ENCODE data around the gene PALD1.

Gene PALD1

GRCh38 chr10:70575874-70576802 is 97.6 kb downstream of the PALD1 start:
- Histone ChIP-seq H4K91ac (ENCODE audit: low read depth, low read length) (no peak overlapping the region), H3K27me3 (ENCODE audit: insufficient read depth, low read length) (no peaks in the 10 kb centered on the region), H2BK5ac (ENCODE audit: low read depth, low read length, poor library complexity) (no peak overlapping the region), H3K18ac (ENCODE audit: low read length) (no peak overlapping the region), H3K4me1 (ENCODE audit: control insufficient read depth in 1 of 2, insufficient read depth in 2 of 2, low read length in 2 of 2) (no peaks in the 10 kb centered on the region), H3K79me1 (ENCODE audit: low read length) (no peaks in the 10 kb centered on the region), H3K36me3 (ENCODE audit: control insufficient read depth in 1 of 2, insufficient read depth in 2 of 2, low read length in 2 of 2) (no peaks in the 10 kb centered on the region), H4K8ac (ENCODE audit: low read depth, low read length) (no peak overlapping the region), H2BK12ac (ENCODE audit: low read length) (no peak overlapping the region), H3K79me2 (ENCODE audit: control insufficient read depth, insufficient read depth, low read length, poor library complexity) (no peaks in the 10 kb centered on the region), H2BK120ac (ENCODE audit: insufficient read depth, low read length, poor library complexity) (no peak overlapping the region), H3K9ac (ENCODE audit: low read length) (no peak overlapping the region), H2AK5ac (ENCODE audit: low read length) (no peak overlapping the region), H3K27ac (ENCODE audit: low read depth, low read length) (no peak overlapping the region), H4K12ac (ENCODE audit: low read depth, low read length) (no peak overlapping the region), H3K14ac (ENCODE audit: low read length) (no peak overlapping the region), H3K4me2 (ENCODE audit: low read length) (no peak overlapping the region), H3K23ac (ENCODE audit: low read length) (no peak overlapping the region), H2AFZ (ENCODE audit: insufficient read depth, low read length, poor library complexity) (no peak overlapping the region), H3K4me3 (ENCODE audit: low read depth, low read length) (no peak overlapping the region), H3K4ac (ENCODE audit: low read depth, low read length) (no peak overlapping the region), H3K9me3 (ENCODE audit: insufficient read depth, low read depth, low read length) (peaks cover 1% of the 10 kb centered on the region)
- WGBS (ENCODE audit: extremely low coverage, insufficient coverage, insufficient read length), result no CpG with 5 or more reads among the region's 12 CpGs
- peak in 1 of 2 donors; percentile 18 for DNase-seq

- H2BK5ac ChIP-seq (ENCODE audit: low read depth, low read length, poor library complexity), result no peak overlapping the region
- H2BK12ac ChIP-seq (ENCODE audit: low read length), result no peak overlapping the region
- H3K14ac ChIP-seq (ENCODE audit: low read length), result no peak overlapping the region
- WGBS (ENCODE audit: extremely low coverage, insufficient coverage, insufficient read length), result no CpG with 5 or more reads among the region's 2 CpGs
- H2AK5ac ChIP-seq (ENCODE audit: low read length), result no peak overlapping the region
- H3K4ac ChIP-seq (ENCODE audit: low read depth, low read length), result no peak overlapping the region
- no peak overlapping the region for H2BK120ac ChIP-seq (ENCODE audit: insufficient read depth, low read length, poor library complexity)
- H2AFZ ChIP-seq (ENCODE audit: insufficient read depth, low read length, poor library complexity), result no peak overlapping the region
- H3K4me2 ChIP-seq (ENCODE audit: low read length), result no peak overlapping the region
- no peak overlapping the region for H4K12ac ChIP-seq (ENCODE audit: low read depth, low read length)
- no peaks in the 10 kb centered on the region for H3K36me3 ChIP-seq (ENCODE audit: control insufficient read depth in 1 of 2, insufficient read depth in 2 of 2, low read length in 2 of 2)
- H3K27me3 ChIP-seq (ENCODE audit: insufficient read depth, low read length), result no peaks in the 10 kb centered on the region
- H3K9me3 ChIP-seq (ENCODE audit: insufficient read depth, low read depth, low read length), result peaks cover 1% of the 10 kb centered on the region
- no peak overlapping the region for H3K27ac ChIP-seq (ENCODE audit: low read depth, low read length)
- DNase-seq, result no peak
- no peaks in the 10 kb centered on the region for H3K79me1 ChIP-seq (ENCODE audit: low read length)
- no peak overlapping the region for H4K8ac ChIP-seq (ENCODE audit: low read depth, low read length)
- no peaks in the 10 kb centered on the region for H3K4me1 ChIP-seq (ENCODE audit: control insufficient read depth in 1 of 2, insufficient read depth in 2 of 2, low read length in 2 of 2)
- H3K18ac ChIP-seq (ENCODE audit: low read length), result no peak overlapping the region
- no peak overlapping the region for H3K9ac ChIP-seq (ENCODE audit: low read length)
- H3K79me2 ChIP-seq (ENCODE audit: control insufficient read depth, insufficient read depth, low read length, poor library complexity), result no peaks in the 10 kb centered on the region
- H3K4me3 ChIP-seq (ENCODE audit: low read depth, low read length), result no peak overlapping the region
- no peak overlapping the region for H4K91ac ChIP-seq (ENCODE audit: low read depth, low read length)
- no peak overlapping the region for H3K23ac ChIP-seq (ENCODE audit: low read length)
Measured at GRCh38 chr10:70576803-70577517, 98.4 kb downstream of the PALD1 start.

GRCh38 chr10:70578371-70578947 is 99.9 kb downstream of the PALD1 start:
- peaks cover 2% of the 10 kb centered on the region for H3K9me3 ChIP-seq (ENCODE audit: insufficient read depth, low read depth, low read length)
- H3K4ac ChIP-seq (ENCODE audit: low read depth, low read length), result no peak overlapping the region
- H4K8ac ChIP-seq (ENCODE audit: low read depth, low read length), result no peak overlapping the region
- no peak overlapping the region for H4K12ac ChIP-seq (ENCODE audit: low read depth, low read length)
- H2BK120ac ChIP-seq (ENCODE audit: insufficient read depth, low read length, poor library complexity), result no peak overlapping the region
- H3K4me1 ChIP-seq (ENCODE audit: control insufficient read depth in 1 of 2, insufficient read depth in 2 of 2, low read length in 2 of 2), result peaks cover 3 to 4% of the 10 kb centered on the region in 2 experiments
- no peak overlapping the region for H3K23ac ChIP-seq (ENCODE audit: low read length)
- H2AFZ ChIP-seq (ENCODE audit: insufficient read depth, low read length, poor library complexity), result no peak overlapping the region
- H2BK12ac ChIP-seq (ENCODE audit: low read length), result no peak overlapping the region
- no peak overlapping the region for H3K4me2 ChIP-seq (ENCODE audit: low read length)
- no peak overlapping the region for H3K4me3 ChIP-seq (ENCODE audit: low read depth, low read length)
- no peaks in the 10 kb centered on the region for H3K27me3 ChIP-seq (ENCODE audit: insufficient read depth, low read length)
- H3K79me1 ChIP-seq (ENCODE audit: low read length), result no peaks in the 10 kb centered on the region
- no peaks in the 10 kb centered on the region for H3K79me2 ChIP-seq (ENCODE audit: control insufficient read depth, insufficient read depth, low read length, poor library complexity)
- H3K36me3 ChIP-seq (ENCODE audit: control insufficient read depth in 1 of 2, insufficient read depth in 2 of 2, low read length in 2 of 2), result no peaks in the 10 kb centered on the region
- H3K27ac ChIP-seq (ENCODE audit: low read depth, low read length), result no peak overlapping the region
- no peak overlapping the region for H2AK5ac ChIP-seq (ENCODE audit: low read length)
- H4K91ac ChIP-seq (ENCODE audit: low read depth, low read length), result no peak overlapping the region
- H2BK5ac ChIP-seq (ENCODE audit: low read depth, low read length, poor library complexity), result no peak overlapping the region
- no CpG with 5 or more reads among the region's 7 CpGs for WGBS (ENCODE audit: extremely low coverage, insufficient coverage, insufficient read length)
- DNase-seq, result no peak
- H3K14ac ChIP-seq (ENCODE audit: low read length), result no peak overlapping the region
- H3K9ac ChIP-seq (ENCODE audit: low read length), result no peak overlapping the region
- no peak overlapping the region for H3K18ac ChIP-seq (ENCODE audit: low read length)

GRCh38 chr10:70579234-70580002 is 100.9 kb downstream of the PALD1 start:
- no peak overlapping the region for H4K8ac ChIP-seq (ENCODE audit: low read depth, low read length)
- no peaks in the 10 kb centered on the region for H3K27me3 ChIP-seq (ENCODE audit: insufficient read depth, low read length)
- H2AK5ac ChIP-seq (ENCODE audit: low read length), result no peak overlapping the region
- no peak overlapping the region for H2BK5ac ChIP-seq (ENCODE audit: low read depth, low read length, poor library complexity)
- no peak overlapping the region for H2AFZ ChIP-seq (ENCODE audit: insufficient read depth, low read length, poor library complexity)
- no CpG with 5 or more reads among the region's 3 CpGs for WGBS (ENCODE audit: extremely low coverage, insufficient coverage, insufficient read length)
- no peak overlapping the region for H3K4ac ChIP-seq (ENCODE audit: low read depth, low read length)
- H3K9ac ChIP-seq (ENCODE audit: low read length), result peak overlapping the region; percentile 73
- H3K4me3 ChIP-seq (ENCODE audit: low read depth, low read length), result no peak overlapping the region
- no peaks in the 10 kb centered on the region for H3K36me3 ChIP-seq (ENCODE audit: control insufficient read depth in 1 of 2, insufficient read depth in 2 of 2, low read length in 2 of 2)
- no peak overlapping the region for H2BK12ac ChIP-seq (ENCODE audit: low read length)
- no peak overlapping the region for H3K27ac ChIP-seq (ENCODE audit: low read depth, low read length)
- H3K9me3 ChIP-seq (ENCODE audit: insufficient read depth, low read depth, low read length), result peaks cover 2% of the 10 kb centered on the region
- H3K18ac ChIP-seq (ENCODE audit: low read length), result no peak overlapping the region
- no peak for DNase-seq
- H4K12ac ChIP-seq (ENCODE audit: low read depth, low read length), result no peak overlapping the region
- no peak overlapping the region for H3K23ac ChIP-seq (ENCODE audit: low read length)
- H4K91ac ChIP-seq (ENCODE audit: low read depth, low read length), result no peak overlapping the region
- no peaks in the 10 kb centered on the region for H3K79me1 ChIP-seq (ENCODE audit: low read length)
- H3K79me2 ChIP-seq (ENCODE audit: control insufficient read depth, insufficient read depth, low read length, poor library complexity), result no peaks in the 10 kb centered on the region
- H2BK120ac ChIP-seq (ENCODE audit: insufficient read depth, low read length, poor library complexity), result no peak overlapping the region
- H3K14ac ChIP-seq (ENCODE audit: low read length), result no peak overlapping the region
- peaks cover 5 to 6% of the 10 kb centered on the region in 2 experiments for H3K4me1 ChIP-seq (ENCODE audit: control insufficient read depth in 1 of 2, insufficient read depth in 2 of 2, low read length in 2 of 2)
- H3K4me2 ChIP-seq (ENCODE audit: low read length), result no peak overlapping the region

Data from trophoblast cell (in vitro differentiated cells and primary cell).